Endothelial cell of umbilical vein (primary cell): Measurements from ENCODE around the gene GLRA1. TPM values are rescaled to one million over a fixed set of nuclear protein-coding genes. Genes with fewer than 3 reads are reported as not detected.

ENCODE experiments used
- BruUV-seq: library from RNA; stranded (reverse); fragments of 400-500 nt; replicated peaks from 2 replicates; lab custom pipeline; 2021; lab: Mats Ljungman, UMichigan
- CTCF ChIA-PET: fragments of 300-600, 350-600 bp; sonication (Branson Sonifier 250); formaldehyde crosslinking; loops from one replicate; lab custom pipeline; 2021; ENCODE audit warnings: antibody characterized with exemption, inconsistent platforms; lab: Charles Lee
- POLR2A ChIA-PET: fragments of 300-600, 350-600 bp; sonication (Branson Sonifier 250); formaldehyde crosslinking; loops from one replicate; lab custom pipeline; 2021; ENCODE audit warnings: antibody characterized with exemption, inconsistent platforms; lab: Charles Lee
- DNase-seq: peaks from one replicate; pipeline ENCODE4 v3.0.0-alpha.2; 2011; ENCODE audit warnings: low read depth, low spot score
- FAIRE-seq: peaks from 2 replicates; lab custom pipeline; 2011; peaks lifted over from hg19 to GRCh38; lab: Jason Lieb, UNC
- H2AFZ ChIP-seq: 2 replicates; pipeline ENCODE4 v1.6.0; 2012; ENCODE audit warnings: low read depth, low read length, control low read depth, inconsistent platforms
- H3K27ac ChIP-seq: 2 replicates; pipeline ENCODE4 v1.5.1; 2011; ENCODE audit warnings: low read depth, mild to moderate bottlenecking, control low read depth, low read length, moderate library complexity; ENCODE audit not compliant: insufficient read depth
- H3K27me3 ChIP-seq, 2 experiments: 2 replicates each; pipeline versions ENCODE4 v1.6.0 to v1.6.1; 2011; ENCODE audit warnings: low read length in 2 of 2, mixed read lengths in 1 of 2; ENCODE audit not compliant: control insufficient read depth in 2 of 2, insufficient read depth in 2 of 2
- H3K36me3 ChIP-seq, 2 experiments: 2 replicates in 1 of 2; 3 replicates in 1 of 2; pipeline ENCODE4 v1.5.1; 2011; ENCODE audit warnings: low read length in 2 of 2, mild to moderate bottlenecking in 1 of 2, moderate library complexity in 1 of 2; ENCODE audit not compliant: control insufficient read depth in 2 of 2, insufficient read depth in 2 of 2; ENCODE audit errors: extremely low read depth in 1 of 2
- H3K4me1 ChIP-seq: 3 replicates; pipeline ENCODE4 v1.5.1; 2011; ENCODE audit warnings: mild to moderate bottlenecking, low read length; ENCODE audit not compliant: control insufficient read depth, insufficient read depth; ENCODE audit errors: extremely low read depth
- H3K4me2 ChIP-seq: 2 replicates; pipeline ENCODE4 v1.6.1; 2011; ENCODE audit warnings: low read length, control low read depth, mixed read lengths; ENCODE audit not compliant: insufficient read depth
- H3K4me3 ChIP-seq, 3 experiments: fragments of 200-600 bp in 1 of 3; sonication (generic), shearing (Covaris generic) in 1 of 3; replicated peaks in 1 of 3; 2 replicates each; pipeline ENCODE4 v1.5.1; 2011 to 2016; ENCODE audit warnings: control low read depth in 3 of 3, low read length in 3 of 3, mild to moderate bottlenecking in 2 of 3, inconsistent platforms in 1 of 3, low read depth in 1 of 3, moderate library complexity in 1 of 3; ENCODE audit not compliant: insufficient read depth in 1 of 3
- H3K79me2 ChIP-seq: 2 replicates; pipeline ENCODE4 v1.6.0; 2012; ENCODE audit warnings: low read length, inconsistent platforms; ENCODE audit not compliant: control insufficient read depth, insufficient read depth
- H3K9ac ChIP-seq: replicated peaks from 2 replicates; pipeline ENCODE3; 2011; ENCODE audit warnings: low read length, control low read depth; ENCODE audit not compliant: insufficient read depth; ENCODE audit errors: extremely low read depth
- H3K9me1 ChIP-seq: replicated peaks from 3 replicates; pipeline ENCODE4 v1.6.0; 2011; ENCODE audit warnings: mild to moderate bottlenecking, low read length; ENCODE audit not compliant: control insufficient read depth, insufficient read depth; ENCODE audit errors: extremely low read depth
- H3K9me3 ChIP-seq: replicated peaks from 2 replicates; pipeline ENCODE4 v1.5.1; 2012; ENCODE audit warnings: low read length, inconsistent platforms; ENCODE audit not compliant: control insufficient read depth, insufficient read depth
- H4K20me1 ChIP-seq: replicated peaks from 2 replicates; pipeline ENCODE3; 2011; ENCODE audit warnings: mild to moderate bottlenecking, low read length; ENCODE audit not compliant: control insufficient read depth, insufficient read depth; ENCODE audit errors: extremely low read depth
- CTCF ChIP-seq, 2 donors: IDR thresholded peaks; 1 replicate in 1 of 2; 2 replicates in 1 of 2; pipeline ENCODE4 v1.5.1; 2011; ENCODE audit warnings: low read length in 2 of 2, mild to moderate bottlenecking in 2 of 2, moderate library complexity in 2 of 2, control low read depth in 1 of 2, inconsistent platforms in 1 of 2, low read depth in 1 of 2; ENCODE audit not compliant: insufficient read depth in 1 of 2; ENCODE audit errors: extremely low read depth in 1 of 2
- FOS ChIP-seq: IDR thresholded peaks from 2 replicates; pipeline ENCODE4 v1.6.1; 2011; ENCODE audit warnings: mild to moderate bottlenecking, low read length, moderate library complexity, borderline replicate concordance; ENCODE audit not compliant: insufficient read depth
- MYC ChIP-seq: IDR thresholded peaks from one replicate; pipeline ENCODE4 v1.6.1; 2011; ENCODE audit warnings: mild to moderate bottlenecking, low read depth, low read length
- dilution Hi-C: fragments of 300-500 bp; cut with MboI; formaldehyde crosslinking; loops from one replicate; pipeline ENCODE4 v1.15.0; 2019; ENCODE audit warnings: low sequenced_read_pairs; ENCODE audit not compliant: extremely low pct_ligation_motif_present
- intact Hi-C: fragments of 100-400 bp; cut with micrococcal nuclease; formaldehyde crosslinking; loops from one replicate; pipeline ENCODE4 v1.10.0; 2022
- polyA plus RNA-seq, 4 experiments: library from polyadenylated mRNA; depleted of rRNA in 3 of 4; stranded (reverse) in 3 of 4; unstranded in 1 of 4; fragments of >200 nt; gene quantifications; 2 replicates each; pipeline versions ENCODE4 v1.2.1 to v1.2.3, GENCODE V29; 2011 to 2012; ENCODE audit warnings: missing spikeins in 1 of 4
- total RNA-seq: library from RNA; stranded (reverse); gene quantifications from 2 replicates; pipeline ENCODE4 v1.2.3, GENCODE V29; 2021

GLRA1 gene
- total and polyA plus RNA-seq, 2 donors (not counting 3 experiments of a cell fraction or from before 2014, with no cell fraction given), result not detected

DNA sequence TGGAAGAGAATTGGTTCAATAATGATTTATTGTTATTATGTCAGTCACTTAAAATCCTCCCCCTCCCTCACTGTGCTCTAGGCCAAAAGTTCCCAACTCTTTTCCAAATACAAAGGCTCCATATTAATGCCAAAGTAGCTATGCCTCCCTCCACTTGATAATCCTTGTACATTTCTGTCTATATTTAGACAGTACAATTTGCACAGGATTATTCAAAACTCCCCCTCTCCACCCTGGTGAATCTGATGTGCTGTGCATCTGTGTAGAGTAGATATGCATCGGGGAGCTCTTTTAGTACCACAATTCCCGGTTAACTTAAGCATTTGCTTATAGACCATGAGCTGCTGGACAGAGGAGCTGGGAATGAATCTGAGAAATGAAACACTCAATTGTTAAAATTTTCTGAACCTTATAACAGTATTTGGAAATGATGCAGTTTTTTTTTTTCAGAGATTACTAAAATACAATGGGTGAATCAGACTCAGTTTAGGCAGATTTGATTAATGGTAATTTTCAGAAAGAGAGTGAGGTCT, 27.6 kb downstream of the GLRA1 start:
- CTCF ChIA-PET, result no interaction called here

More for the DNA sequence above, 27.6 kb downstream of the GLRA1 start:
- Histone ChIP-seq H3K4me2 (no peak overlapping the region), H4K20me1 (no peaks in the 10 kb centered on the region), H3K9me3 (no peaks in the 10 kb centered on the region), H2AFZ (no peak overlapping the region), H3K4me1 (no peaks in the 10 kb centered on the region), H3K27ac (no peak overlapping the region), H3K9ac (no peak overlapping the region), H3K9me1 (no peaks in the 10 kb centered on the region), H3K4me3 (no peak overlapping the region), H3K79me2 (no peaks in the 10 kb centered on the region), H3K27me3 (no peaks in the 10 kb centered on the region), H3K36me3 (no peaks in the 10 kb centered on the region)
- no peak for TF ChIP-seq MYC
- TF ChIP-seq CTCF (IDR thresholded peaks at IDR 0.05; ENCODE audit: extremely low read depth in 1 of 2, insufficient read depth in 1 of 2, low read depth in 1 of 2, low read length in 2 of 2), result no peak
- no peak for TF ChIP-seq FOS
- FAIRE-seq (no peak), DNase-seq (no peak)
- dilution Hi-C loops (no loop called here), intact Hi-C loops (no loop called here)
- BruUV-seq, result no TSS peak
- POLR2A ChIA-PET, result no interaction called here
